Karpas-422 (cell line): ENCODE results near the gene ANKS1B. TPM values are rescaled to one million over a fixed set of nuclear protein-coding genes. Genes with fewer than 3 reads are reported as not detected.

ENCODE experiments used
- DNase-seq: peaks from one replicate; pipeline ENCODE4 v3.0.0-alpha.2; 2015
- H2AFZ ChIP-seq: fragments of 200-600 bp; sonication (generic); 2 replicates; pipeline ENCODE4 v1.6.1; 2014; ENCODE audit warnings: antibody characterized with exemption, low read length, mixed read lengths
- H3K27ac ChIP-seq: fragments of 200-600 bp; sonication (generic); 2 replicates; pipeline ENCODE4 v1.5.1; 2014; ENCODE audit warnings: mild to moderate bottlenecking, low read length, moderate library complexity
- H3K27me3 ChIP-seq: fragments of 200-600 bp; sonication (generic); 2 replicates; pipeline ENCODE4 v1.6.1; 2014; ENCODE audit warnings: low read length, mixed read lengths
- H3K36me3 ChIP-seq: fragments of 200-600 bp; sonication (generic); 2 replicates; pipeline ENCODE4 v1.6.1; 2014; ENCODE audit warnings: low read length, mixed read lengths; ENCODE audit not compliant: insufficient read depth
- H3K4me1 ChIP-seq: fragments of 200-600 bp; sonication (generic); 2 replicates; pipeline ENCODE4 v1.6.1; 2014; ENCODE audit warnings: mild to moderate bottlenecking, low read length, mixed read lengths
- H3K4me2 ChIP-seq: fragments of 200-600 bp; sonication (generic); 2 replicates; pipeline ENCODE4 v1.6.1; 2014; ENCODE audit warnings: low read length, low read depth, mild to moderate bottlenecking; ENCODE audit not compliant: poor library complexity, severe bottlenecking
- H3K4me3 ChIP-seq: fragments of 200-600 bp; sonication (generic); 2 replicates; pipeline ENCODE4 v1.5.1; 2014; ENCODE audit warnings: mild to moderate bottlenecking, antibody characterized with exemption, low read length, mixed read lengths
- H3K79me2 ChIP-seq: fragments of 200-600 bp; sonication (generic); 2 replicates; pipeline ENCODE4 v1.6.1; 2014; ENCODE audit warnings: mild to moderate bottlenecking, low read length, mixed read lengths
- H3K9ac ChIP-seq: fragments of 200-600 bp; sonication (generic); 2 replicates; pipeline ENCODE4 v1.6.0; 2014; ENCODE audit warnings: low read length
- H3K9me2 ChIP-seq: fragments of 200-600 bp; sonication (generic), shearing (Covaris generic); replicated peaks from 2 replicates; pipeline ENCODE4 v1.6.0; 2014; ENCODE audit warnings: mild to moderate bottlenecking, low read length, moderate library complexity; ENCODE audit not compliant: insufficient read depth
- H3K9me3 ChIP-seq: fragments of 300-700, 200-600 bp; sonication (generic); 2 replicates; pipeline ENCODE4 v1.6.1; 2014; ENCODE audit warnings: low read length, mixed read lengths
- H4K20me1 ChIP-seq: fragments of 200-600 bp; sonication (generic); 2 replicates; pipeline ENCODE4 v1.6.1; 2014; ENCODE audit warnings: mild to moderate bottlenecking, antibody characterized with exemption, low read length, low read depth; ENCODE audit not compliant: insufficient read depth
- total RNA-seq: library from RNA; depleted of rRNA; stranded (reverse); fragments of >200 nt; shearing (Covaris generic); gene quantifications from 2 replicates; pipeline ENCODE4 v1.2.3, GENCODE V29; 2014; ENCODE audit warnings: low replicate concordance

ANKS1B gene
- total RNA-seq, 1 experiment from 2014 or later, result 23.4 TPM

DNA sequence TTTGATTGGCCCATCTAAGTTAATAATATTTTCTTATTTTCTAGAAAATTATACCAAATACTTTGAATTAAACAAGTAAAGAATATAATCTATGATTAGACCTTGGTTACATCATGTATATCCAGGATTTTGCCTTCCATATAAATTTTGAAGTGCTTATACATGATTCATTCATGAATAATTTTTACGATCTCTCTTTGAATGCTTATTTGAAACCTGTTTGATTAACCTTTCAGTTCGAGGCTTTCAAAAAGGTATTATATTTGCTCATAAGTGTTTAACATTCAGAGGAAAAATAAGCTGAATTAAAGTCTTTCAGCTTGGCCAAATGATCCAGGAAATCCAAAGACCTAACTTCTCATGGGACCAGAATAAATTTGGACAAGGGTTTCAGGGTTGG is 832.4 kb downstream of the ANKS1B start:
- Histone ChIP-seq H3K79me2 (no peaks in the 10 kb centered on the region), H3K4me1 (peaks cover 37% of the 10 kb centered on the region), H3K4me3 (no peak overlapping the region), H3K27me3 (no peaks in the 10 kb centered on the region), H3K36me3 (no peaks in the 10 kb centered on the region), H3K4me2 (no peak overlapping the region), H2AFZ (no peak overlapping the region), H3K9me2 (no peaks in the 10 kb centered on the region), H4K20me1 (no peaks in the 10 kb centered on the region), H3K9ac (no peak overlapping the region), H3K27ac (no peak overlapping the region), H3K9me3 (no peaks in the 10 kb centered on the region)
- no peak for DNase-seq

DNA sequence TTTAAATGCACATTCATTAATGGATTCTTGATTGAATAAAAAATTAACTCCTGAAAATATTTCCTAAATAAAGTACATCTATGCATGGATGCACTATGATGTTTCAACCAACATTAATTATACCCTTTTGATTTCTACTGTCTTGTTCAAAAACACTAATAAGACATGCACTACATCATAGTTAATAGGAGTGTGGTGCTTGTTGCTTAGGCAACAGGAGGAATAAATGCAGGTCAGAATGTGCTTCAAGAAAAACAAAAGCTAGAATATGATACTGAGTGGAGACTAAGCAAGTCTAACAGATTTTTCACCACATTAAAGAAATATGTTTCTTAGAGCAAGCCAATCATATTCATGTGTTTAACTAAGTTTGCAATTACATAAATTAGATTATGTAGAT is 833.0 kb downstream of the ANKS1B start:
- H3K36me3 ChIP-seq, result no peaks in the 10 kb centered on the region
- no peaks in the 10 kb centered on the region for H3K9me3 ChIP-seq
- no peak for DNase-seq

DNA sequence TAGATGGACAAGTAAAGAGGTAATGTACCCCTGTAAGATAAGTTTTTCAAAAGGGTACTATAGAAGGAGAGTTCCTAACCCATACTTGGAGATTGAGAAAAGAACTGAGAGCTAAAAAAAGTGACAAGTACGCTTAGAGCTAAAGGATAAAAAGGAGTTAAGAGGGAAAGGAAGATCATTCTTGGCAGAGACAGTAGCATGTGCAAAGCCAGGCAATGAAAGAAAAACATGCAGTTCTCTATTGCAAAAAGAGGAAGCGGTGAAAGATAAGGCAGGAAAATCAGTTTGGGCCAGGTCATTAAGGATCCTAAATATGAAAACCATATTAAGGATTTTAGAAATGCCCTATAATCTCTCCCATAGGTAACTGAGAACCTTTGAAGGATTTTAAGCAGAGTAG is 837.6 kb downstream of the ANKS1B start:
- peaks cover 4% of the 10 kb centered on the region; the same call in 1 of the 2 replicates for H3K36me3 ChIP-seq
- H3K79me2 ChIP-seq, result no peaks in the 10 kb centered on the region
- H4K20me1 ChIP-seq, result no peaks in the 10 kb centered on the region
- no peaks in the 10 kb centered on the region for H3K9me2 ChIP-seq
- no peak overlapping the region for H3K4me3 ChIP-seq
- no peaks in the 10 kb centered on the region; the same call in 1 of the 2 replicates for H3K9me3 ChIP-seq
- no peak overlapping the region for H3K9ac ChIP-seq
- peak overlapping the region; percentile 30 for H3K4me2 ChIP-seq
- H2AFZ ChIP-seq, result peak overlapping the region; percentile 70; the same call in 1 of the 2 replicates
- peak; percentile 58 for DNase-seq
- H3K4me1 ChIP-seq, result peaks cover 34% of the 10 kb centered on the region
- no peaks in the 10 kb centered on the region for H3K27me3 ChIP-seq
- no peak overlapping the region for H3K27ac ChIP-seq

More for the DNA sequence above, 833.0 kb downstream of the ANKS1B start:
- Histone ChIP-seq H3K4me1 (peaks cover 43% of the 10 kb centered on the region), H3K27ac (no peak overlapping the region), H3K9ac (no peak overlapping the region), H3K79me2 (no peaks in the 10 kb centered on the region), H3K4me2 (no peak overlapping the region), H3K9me2 (no peaks in the 10 kb centered on the region), H2AFZ (no peak overlapping the region), H4K20me1 (no peaks in the 10 kb centered on the region), H3K27me3 (no peaks in the 10 kb centered on the region), H3K4me3 (no peak overlapping the region)

DNA sequence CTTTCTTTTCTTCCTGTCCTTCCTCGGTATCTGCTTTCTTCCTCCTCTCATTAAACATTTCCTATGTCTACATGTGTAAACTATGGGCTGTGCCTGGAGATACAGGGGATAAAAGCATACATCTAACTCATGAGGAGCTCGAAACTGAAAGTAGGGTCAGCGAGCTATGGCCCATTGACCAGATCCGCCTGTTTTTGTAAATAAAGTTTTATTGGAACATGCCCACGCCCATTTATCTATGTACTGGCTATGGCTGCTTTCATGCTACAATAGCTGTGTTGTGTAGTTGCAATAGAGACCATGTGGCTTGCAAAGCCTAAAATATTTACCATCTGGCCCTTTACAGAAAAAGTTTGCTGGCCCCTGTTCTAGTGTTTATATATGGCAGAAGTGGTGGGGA is 838.0 kb downstream of the ANKS1B start:
- Histone ChIP-seq H3K4me3 (no peak overlapping the region), H3K27me3 (no peaks in the 10 kb centered on the region), H3K4me1 (peaks cover 34% of the 10 kb centered on the region), H3K9me3 (no peaks in the 10 kb centered on the region; the same call in 1 of the 2 replicates), H2AFZ (peak overlapping the region; percentile 70), H3K9me2 (no peaks in the 10 kb centered on the region), H3K79me2 (no peaks in the 10 kb centered on the region), H3K27ac (no peak overlapping the region), H3K9ac (no peak overlapping the region), H3K36me3 (peaks cover 4% of the 10 kb centered on the region; the same call in 1 of the 2 replicates), H4K20me1 (no peaks in the 10 kb centered on the region), H3K4me2 (peak overlapping the region; percentile 30)
- DNase-seq, result peak; percentile 56

DNA sequence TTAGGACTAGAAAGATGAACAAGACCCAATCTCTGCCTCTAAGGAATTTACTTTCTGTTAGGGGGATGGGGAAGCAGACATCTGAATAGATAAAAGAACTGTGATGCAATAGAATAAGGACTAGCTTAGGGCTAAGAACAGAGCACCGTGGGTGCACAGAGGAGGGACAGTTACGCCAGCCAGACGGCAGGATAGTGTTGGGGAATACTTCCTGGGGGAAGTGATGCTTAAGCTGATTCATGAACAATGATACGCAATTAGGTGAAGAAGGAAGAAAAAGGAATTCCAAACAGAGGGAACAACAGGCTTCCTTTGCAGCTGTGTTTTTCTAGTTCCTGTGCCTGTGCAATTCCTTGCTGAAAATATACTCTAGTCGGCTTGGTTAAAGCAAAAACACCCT is 838.6 kb downstream of the ANKS1B start:
- Histone ChIP-seq H3K4me3 (no peak overlapping the region), H3K79me2 (no peaks in the 10 kb centered on the region), H3K9ac (no peak overlapping the region), H3K9me3 (no peaks in the 10 kb centered on the region; the same call in 1 of the 2 replicates), H3K4me2 (peak overlapping the region; percentile 30), H3K27me3 (no peaks in the 10 kb centered on the region), H3K9me2 (no peaks in the 10 kb centered on the region), H3K36me3 (peaks cover 4% of the 10 kb centered on the region; the same call in 1 of the 2 replicates), H2AFZ (peak overlapping the region; percentile 70), H3K4me1 (peaks cover 34% of the 10 kb centered on the region), H3K27ac (no peak overlapping the region), H4K20me1 (no peaks in the 10 kb centered on the region)
- no peak for DNase-seq

DNA sequence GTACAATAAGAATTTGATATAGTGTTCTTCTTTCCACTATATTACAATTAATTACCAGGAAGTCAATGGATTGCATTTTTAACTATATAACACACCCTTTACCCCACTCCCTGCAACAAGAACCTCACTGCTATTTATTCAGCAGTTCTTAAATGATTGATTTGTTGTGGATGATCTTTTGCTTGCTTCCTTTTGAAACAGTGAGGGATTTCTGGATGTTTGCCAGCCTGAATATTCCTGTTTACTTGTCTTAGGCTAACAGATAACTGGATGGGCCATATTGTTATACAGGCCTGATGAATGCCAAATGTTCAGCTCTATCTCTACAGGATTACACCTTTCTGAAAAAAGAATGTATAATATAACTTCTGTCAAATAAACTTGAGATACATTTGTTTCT is 842.1 kb downstream of the ANKS1B start:
- no peaks in the 10 kb centered on the region for H3K9me2 ChIP-seq

DNA sequence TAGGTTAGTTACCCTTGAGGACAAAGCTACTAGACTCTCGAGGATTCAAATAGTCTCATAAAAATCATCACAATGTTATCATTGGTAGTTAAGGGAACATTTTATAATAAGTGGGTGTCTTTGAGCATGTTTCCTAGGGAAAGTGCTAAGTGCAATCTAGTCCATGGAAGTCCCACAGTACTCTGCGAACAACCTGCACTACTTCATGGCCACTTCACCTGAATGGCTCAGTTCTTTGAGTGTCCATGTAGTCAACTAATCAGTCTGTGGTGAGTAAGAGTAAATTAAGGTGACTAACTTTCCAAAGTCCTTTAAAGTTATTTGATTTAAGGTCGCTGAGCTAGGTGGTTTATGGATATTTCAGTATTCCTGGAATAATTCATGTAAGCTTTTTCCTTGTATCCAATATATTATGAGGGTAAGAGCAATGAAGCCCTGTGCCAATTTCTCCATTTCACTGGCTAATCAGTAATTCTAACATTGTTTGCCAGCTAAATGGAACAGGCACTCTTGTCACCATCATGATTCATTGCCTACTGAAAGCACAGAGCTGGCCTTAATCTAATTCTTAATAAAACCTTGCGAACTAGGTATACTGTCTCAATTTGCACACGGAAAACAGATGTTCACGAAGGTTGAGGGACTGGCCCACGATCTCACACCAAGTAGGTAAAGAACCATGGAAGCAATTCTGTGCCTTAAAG is 844.6 kb downstream of the ANKS1B start:
- no peaks in the 10 kb centered on the region for H4K20me1 ChIP-seq
- H3K4me2 ChIP-seq, result no peak overlapping the region
- no peak overlapping the region for H3K4me3 ChIP-seq
- H3K79me2 ChIP-seq, result no peaks in the 10 kb centered on the region
- no peaks in the 10 kb centered on the region; the same call in 1 of the 2 replicates for H3K9me3 ChIP-seq
- H3K36me3 ChIP-seq, result peaks cover 2% of the 10 kb centered on the region; the same call in 1 of the 2 replicates
- H3K9me2 ChIP-seq, result no peaks in the 10 kb centered on the region
- no peak overlapping the region for H3K27ac ChIP-seq
- H3K4me1 ChIP-seq, result peaks cover 7% of the 10 kb centered on the region
- no peaks in the 10 kb centered on the region for H3K27me3 ChIP-seq
- no peak for DNase-seq
- H3K9ac ChIP-seq, result no peak overlapping the region
- H2AFZ ChIP-seq, result no peak overlapping the region

More for the DNA sequence above, 842.1 kb downstream of the ANKS1B start:
- no peak for DNase-seq
- H3K36me3 ChIP-seq, result peaks cover 4% of the 10 kb centered on the region; the same call in 1 of the 2 replicates
- no peaks in the 10 kb centered on the region for H3K79me2 ChIP-seq
- H4K20me1 ChIP-seq, result no peaks in the 10 kb centered on the region
- H3K4me2 ChIP-seq, result no peak overlapping the region
- no peaks in the 10 kb centered on the region for H3K27me3 ChIP-seq
- H3K9me3 ChIP-seq, result no peaks in the 10 kb centered on the region; the same call in 1 of the 2 replicates
- H3K4me1 ChIP-seq, result peaks cover 15% of the 10 kb centered on the region
- no peak overlapping the region for H2AFZ ChIP-seq
- H3K27ac ChIP-seq, result no peak overlapping the region
- no peak overlapping the region for H3K9ac ChIP-seq
- no peak overlapping the region for H3K4me3 ChIP-seq

DNA sequence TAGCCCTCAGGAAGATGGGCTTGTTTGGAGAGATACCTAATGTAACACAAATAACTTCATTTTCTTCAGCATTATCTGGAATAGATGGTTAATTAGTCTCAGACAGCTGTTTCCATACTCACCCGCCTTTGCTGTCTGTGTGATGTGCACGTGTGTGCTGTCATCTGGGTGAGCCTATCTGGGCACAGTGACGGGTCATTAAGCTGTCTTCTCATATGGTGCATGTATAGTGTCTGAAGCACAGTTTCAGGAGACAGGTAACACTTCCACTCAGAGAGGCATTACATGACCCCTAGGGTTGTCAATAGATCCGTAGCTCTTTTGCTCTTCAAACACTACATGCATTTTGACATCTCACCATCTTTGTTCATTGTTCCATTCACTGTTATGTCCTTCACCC is 846.3 kb downstream of the ANKS1B start:
- Histone ChIP-seq H3K4me1 (peaks cover 7% of the 10 kb centered on the region), H2AFZ (no peak overlapping the region), H3K9me2 (no peaks in the 10 kb centered on the region), H4K20me1 (no peaks in the 10 kb centered on the region), H3K4me3 (no peak overlapping the region), H3K79me2 (no peaks in the 10 kb centered on the region), H3K36me3 (no peaks in the 10 kb centered on the region), H3K27ac (no peak overlapping the region), H3K27me3 (no peaks in the 10 kb centered on the region), H3K4me2 (no peak overlapping the region), H3K9ac (no peak overlapping the region), H3K9me3 (no peaks in the 10 kb centered on the region)
- DNase-seq, result no peak
